HG02938 (cell line): ENCODE data around the gene VIM.
"Not testable (repeated sequence)": the region's sequence is repeated elsewhere in the genome, so short reads cannot be mapped to it uniquely, and the experiment has no call there.

Experiments
- ATAC-seq: cut with Tn5 transposase; IDR thresholded peaks from one replicate; pipeline ENCODE4 v1.9.1; 2021; ENCODE audit warnings: mild to moderate bottlenecking, moderate library complexity; ENCODE audit not compliant: unreplicated experiment

VIM gene

DNA sequence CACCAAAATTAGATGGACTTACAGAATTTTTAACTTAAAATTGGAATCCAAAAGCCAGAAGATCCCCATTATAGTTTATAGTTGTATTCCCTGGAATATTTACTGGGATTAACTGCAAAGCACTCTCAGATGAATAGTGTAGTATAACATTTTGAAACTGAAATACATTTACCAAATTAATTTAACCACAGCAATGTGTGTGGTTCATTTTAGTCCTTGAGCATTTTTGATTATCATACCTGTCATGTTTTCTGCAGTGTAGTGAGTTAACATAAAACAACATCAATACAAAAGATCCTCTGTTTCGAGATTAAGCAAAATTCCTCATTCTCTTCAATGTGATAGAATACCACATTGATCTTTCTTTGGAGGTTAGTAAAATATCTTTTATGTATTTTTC is 3.7 kb downstream of the VIM start:
- no peak for ATAC-seq

DNA sequence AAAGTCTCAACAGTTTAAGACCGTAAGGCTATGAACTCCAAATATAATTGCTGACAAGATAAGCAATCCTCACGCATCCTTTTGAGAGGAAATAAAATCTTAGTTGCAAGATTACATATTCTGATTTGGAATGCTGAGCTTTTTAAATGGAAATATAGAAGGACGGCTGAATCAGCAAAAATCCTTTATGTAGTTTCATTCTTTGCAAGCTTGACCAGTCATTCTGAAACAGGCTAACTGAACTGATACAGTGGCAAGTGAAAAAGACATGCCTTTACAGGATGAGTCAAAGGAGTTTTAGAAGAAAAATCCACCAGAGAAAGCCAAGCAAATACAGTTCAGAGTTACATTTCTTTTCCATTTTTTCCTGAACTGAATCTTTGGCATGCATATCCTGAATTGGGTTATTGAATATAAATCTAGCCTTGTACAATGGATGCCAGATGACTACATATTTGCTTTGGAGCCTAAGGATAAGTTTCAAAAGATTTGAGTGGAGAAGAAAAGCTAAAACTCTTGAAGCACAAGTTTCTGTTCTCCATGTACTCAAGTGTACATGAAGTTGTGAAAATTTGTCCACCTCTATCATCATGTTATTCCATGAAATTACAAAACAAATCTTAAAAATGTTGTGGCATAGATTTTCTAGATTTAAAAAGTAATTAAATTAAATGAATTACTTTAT is 4.4 kb downstream of the VIM start:
- ATAC-seq, result no peak

DNA sequence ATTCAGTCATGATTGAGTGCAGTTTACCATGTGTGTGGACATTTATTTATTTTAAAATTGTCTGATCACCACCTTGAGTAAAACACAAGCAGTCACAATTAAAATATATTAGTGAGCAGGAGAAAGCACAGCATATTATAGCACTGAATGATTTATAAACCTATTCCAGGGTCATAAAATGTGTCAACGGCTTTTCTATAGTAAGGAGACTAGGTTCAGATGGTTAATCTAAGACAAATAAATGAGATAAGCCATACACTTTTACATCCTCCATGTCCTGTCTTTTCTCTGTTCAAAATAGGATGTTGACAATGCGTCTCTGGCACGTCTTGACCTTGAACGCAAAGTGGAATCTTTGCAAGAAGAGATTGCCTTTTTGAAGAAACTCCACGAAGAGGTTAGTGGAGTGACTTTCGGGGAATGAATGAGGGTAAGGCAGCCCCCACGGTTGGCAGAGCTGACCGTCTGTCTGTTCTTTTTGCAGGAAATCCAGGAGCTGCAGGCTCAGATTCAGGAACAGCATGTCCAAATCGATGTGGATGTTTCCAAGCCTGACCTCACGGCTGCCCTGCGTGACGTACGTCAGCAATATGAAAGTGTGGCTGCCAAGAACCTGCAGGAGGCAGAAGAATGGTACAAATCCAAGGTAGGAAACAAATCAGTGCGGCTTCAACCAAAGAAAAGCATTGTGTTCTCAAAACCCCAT is 5.4 kb downstream of the VIM start:
- no peak for ATAC-seq

DNA sequence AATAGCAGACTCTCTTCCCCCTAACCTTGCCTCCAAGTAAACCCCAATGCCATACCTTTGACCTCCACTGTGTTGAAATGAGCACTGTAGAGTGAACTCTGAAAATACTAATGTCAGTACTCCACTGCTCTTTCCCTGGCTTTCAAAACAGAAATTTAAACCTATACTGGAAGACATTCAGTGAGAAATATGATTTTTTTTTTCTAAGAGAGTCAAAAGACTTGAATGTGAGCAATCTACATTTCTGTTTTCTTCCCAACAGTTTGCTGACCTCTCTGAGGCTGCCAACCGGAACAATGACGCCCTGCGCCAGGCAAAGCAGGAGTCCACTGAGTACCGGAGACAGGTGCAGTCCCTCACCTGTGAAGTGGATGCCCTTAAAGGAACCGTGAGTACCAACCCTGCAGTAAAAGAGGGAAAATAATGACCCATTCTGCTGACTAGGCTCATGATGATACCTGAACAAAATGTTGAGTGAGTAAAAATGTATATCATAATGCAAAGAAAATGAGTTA is 6.4 kb downstream of the VIM start:
- ATAC-seq, result no peak

DNA sequence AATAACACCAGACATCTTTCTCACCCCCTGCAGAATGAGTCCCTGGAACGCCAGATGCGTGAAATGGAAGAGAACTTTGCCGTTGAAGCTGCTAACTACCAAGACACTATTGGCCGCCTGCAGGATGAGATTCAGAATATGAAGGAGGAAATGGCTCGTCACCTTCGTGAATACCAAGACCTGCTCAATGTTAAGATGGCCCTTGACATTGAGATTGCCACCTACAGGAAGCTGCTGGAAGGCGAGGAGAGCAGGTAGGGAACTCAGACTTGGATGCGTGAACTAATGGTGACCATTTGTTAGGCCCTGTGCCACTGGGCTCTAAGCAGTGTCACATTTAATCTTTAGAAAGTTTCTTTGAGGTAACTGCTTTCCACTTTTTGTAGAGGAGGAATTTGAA is 7.1 kb downstream of the VIM start:
- ATAC-seq, result no peak

DNA sequence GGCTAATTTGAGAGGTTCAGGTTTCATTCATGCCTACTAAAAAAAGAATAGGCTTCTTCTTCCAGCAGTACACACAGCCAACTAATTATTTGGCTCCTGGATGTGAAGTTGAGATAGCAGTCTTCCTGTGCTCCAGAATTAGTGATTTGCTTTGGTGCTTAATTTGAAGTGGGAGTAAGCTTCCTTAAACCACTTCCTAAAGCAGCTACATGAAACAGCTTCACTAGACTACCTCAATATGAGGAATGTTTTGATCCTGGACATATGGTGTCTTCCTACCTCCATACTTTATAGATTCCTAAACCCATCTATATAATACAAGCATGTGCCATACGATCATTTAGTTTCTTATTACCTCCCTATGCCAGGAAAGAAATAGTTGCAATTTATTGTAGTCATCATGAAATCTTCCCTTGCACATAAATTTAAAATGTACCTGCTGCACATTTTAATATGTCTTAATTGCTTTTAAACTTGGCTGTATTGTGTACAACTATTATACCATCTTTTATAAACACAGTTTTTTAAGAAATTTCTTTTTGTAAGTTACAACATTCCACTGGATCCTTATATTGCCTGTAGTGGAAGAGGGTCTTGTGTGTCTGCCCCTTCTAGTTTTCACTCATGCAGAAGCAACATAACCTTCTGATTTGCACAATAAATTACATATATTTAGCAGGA is 8.6 kb downstream of the VIM start:
- no peak for ATAC-seq

DNA sequence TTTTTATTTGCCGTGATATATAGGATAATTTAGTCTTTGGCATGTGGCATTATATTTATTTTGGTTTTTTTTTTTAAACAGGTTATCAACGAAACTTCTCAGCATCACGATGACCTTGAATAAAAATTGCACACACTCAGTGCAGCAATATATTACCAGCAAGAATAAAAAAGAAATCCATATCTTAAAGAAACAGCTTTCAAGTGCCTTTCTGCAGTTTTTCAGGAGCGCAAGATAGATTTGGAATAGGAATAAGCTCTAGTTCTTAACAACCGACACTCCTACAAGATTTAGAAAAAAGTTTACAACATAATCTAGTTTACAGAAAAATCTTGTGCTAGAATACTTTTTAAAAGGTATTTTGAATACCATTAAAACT is 9.1 kb downstream of the VIM start:
- no peak for ATAC-seq

DNA sequence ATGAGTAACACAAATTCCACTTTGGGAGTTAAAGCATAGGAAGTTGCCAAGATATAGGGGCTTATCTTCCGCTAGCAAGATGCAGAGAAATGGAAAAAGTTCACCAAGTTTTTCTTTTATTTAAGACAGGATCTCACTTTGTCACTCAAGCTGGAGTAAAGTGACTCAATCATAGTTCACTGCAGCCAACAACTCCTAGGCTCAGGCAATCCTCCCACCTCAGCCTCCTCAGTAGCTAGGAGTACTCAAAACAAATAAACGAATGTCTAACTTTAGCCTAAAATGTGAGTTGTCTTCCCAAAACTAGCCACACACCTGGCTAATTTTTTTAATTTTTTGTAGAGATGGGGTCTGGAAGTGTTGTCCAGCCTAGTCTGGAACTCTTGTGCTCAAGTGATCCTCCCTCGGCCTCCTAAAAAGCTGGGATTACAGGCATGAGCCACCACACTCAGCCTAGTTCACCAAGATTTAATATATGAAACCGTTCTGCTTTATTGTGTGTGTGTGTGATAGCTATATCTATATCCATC is 9.9 kb downstream of the VIM start:
- no peak for ATAC-seq

DNA sequence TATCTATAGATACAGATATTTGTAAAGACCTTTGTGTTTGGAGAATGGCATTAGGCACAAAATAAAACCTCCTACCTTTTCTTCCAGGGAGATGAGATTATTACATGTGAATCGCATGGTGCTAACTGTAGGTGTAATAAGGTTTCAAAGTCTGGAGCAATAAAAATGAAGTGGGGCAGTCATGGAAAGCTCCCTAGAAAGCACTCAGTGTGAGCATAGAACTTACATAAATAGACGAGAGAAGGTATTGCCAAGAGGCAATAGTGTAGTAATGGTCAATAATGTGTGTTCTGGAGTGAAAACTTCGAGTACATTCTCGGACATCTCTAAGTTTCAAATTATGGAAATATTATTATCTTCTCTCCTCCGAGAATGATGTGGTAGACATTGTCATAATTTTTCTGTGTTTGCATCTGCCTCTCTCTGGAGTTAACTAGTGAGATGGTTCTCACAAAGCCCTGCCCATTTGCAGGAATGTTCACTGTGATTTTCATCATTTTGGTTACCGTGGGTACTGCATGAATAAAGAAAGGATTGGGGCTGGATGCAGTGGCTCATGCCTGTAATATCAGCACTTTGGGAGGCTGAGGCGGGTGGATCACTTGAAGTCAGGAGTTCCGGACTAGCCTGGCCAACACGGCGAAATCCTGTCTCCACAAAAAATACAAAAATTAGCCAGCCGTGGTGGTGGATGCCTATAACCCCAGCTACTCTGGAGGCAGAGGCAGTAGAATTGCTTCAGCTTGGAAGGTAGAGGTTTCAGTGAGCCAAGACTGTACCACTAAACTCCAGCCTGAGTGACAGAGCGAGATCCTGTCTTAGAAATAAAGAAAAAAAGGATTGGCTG is 10.6 kb downstream of the VIM start:
- ATAC-seq, result no peak

DNA sequence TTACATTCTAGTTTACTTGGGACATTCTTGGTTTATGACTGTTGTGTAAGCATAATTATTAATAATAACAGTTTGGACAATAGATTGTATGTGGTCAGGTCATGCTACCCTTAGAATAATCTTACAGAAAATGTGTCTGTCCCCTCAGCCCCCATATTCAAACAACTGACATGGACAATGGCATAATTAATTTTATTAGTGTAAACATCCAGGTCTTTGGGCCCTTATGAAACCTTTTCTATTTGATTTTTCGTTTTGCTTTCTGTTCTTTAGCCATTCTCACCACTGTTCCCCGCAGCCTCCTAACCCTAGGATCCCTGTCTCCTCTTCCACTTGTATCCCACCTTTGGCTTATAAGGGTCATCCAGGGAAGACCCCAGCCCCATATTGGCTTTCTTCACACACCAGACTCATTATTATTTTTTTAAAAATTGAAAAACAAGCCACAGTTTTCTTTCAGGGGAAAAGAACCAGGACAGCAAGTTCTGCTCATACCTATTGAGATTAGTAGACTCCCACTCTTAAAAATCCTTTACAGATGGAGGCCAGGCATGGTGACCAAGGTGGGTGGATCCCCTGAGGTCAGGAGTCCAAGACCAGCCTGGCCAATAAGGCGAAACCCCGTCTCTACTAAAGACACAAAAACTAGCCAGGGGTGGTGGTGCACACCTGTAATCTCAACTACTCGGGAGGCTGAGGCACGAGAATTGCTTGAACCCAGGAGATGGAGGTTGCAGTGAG is 11.5 kb downstream of the VIM start:
- ATAC-seq, result no peak

DNA sequence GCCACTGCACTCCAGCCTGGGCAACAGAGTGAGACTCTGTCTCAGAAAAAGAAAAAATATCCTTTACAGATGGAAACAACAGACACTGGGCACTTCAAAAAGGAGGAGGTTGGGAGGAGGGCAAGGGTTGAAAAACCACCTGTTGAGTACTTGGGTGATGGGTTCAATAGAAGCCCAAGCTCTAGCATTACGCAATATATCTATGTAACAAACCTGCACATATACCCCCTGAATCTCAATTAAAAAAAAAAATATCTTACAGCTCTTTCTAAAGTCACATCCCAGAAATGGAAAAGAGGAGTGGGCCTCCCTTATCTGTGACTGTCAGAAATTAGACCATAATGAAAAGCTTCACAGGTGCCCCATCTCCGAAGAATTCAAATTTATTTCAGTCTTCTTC is 12.1 kb downstream of the VIM start:
- ATAC-seq, result no peak

DNA sequence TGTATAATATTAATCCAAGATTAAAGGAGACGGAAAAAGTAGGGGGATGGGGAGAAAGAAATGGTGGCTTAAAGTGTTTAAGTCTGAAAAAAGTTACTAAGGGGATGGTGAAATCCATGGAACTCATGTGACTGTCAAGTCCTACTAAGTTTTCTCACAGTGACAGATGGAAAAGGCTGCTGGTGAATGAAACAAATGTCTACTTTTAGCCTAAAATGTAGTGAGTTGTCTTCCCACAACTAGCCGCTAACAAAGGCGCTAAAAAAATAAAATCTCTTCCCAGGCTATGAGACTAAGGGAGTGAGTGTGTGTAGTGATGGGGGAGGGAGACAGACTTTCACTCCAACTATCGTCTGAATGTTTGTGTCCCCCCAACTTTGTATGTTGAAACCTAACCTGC is 12.6 kb downstream of the VIM start:
- no peak for ATAC-seq

DNA sequence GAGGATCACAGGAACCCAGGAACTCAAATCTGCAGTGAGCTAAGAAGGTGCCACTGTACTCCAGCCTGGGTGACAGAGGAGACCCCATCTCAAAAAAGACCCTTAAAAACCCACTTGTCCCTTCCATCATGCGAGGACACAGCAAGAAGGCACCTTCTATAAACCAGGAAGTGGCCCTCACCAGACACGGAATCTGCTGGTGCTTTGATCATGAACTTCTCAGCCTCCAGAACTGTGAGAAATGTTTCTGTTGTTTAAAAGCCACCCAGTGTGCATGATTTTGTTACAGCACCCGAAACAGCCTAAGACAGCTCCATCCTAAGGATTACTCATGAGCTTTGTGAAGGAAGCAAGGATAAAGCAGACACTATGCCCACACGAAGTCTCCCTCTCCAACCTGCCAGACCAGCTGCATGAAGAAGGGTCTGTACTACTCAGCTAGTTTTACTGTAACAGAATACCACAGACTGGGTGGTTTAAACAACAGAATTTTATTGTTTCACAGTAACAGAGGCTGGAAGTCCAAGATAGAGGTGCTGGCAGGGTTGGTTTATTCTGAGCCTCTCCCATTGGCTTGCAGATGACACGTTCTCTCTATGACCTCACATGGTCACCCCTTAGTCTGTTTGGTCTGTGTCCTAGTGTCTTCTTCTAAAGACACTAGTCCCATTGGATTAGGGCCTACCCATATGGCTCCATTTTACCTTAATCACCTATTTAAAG is 13.7 kb downstream of the VIM start:
- ATAC-seq, result no peak

DNA sequence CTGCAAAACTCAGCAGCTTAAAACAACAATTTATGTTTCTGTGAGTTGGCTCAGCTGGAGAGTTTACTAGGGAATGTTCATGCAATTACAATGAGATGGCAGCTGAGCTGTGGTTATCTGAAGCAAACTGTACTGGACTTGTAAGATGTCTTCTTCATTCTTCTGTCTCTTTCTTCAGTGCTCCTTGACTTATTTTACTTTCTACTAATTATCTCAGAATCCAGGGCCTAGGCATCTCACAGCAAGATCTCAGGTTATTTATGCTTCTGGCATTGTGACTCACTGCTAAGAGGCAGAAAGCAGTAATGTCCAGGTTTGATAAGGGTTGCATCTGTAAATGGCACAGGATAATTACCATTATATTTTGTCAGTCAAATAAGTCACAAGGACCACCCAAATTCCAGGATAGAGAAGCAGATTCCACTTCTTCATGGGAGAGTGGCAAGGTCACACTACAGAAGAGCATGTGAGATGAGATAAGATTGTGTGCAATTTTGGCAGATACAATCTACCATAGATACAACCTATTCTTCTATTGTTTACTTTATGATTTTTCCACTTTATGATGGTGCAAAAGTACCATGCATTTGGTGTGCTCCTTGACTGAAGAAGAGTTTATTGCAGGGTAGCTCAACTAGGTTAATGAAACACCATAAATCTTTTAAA is 16.8 kb downstream of the VIM start:
- no peak for ATAC-seq

DNA sequence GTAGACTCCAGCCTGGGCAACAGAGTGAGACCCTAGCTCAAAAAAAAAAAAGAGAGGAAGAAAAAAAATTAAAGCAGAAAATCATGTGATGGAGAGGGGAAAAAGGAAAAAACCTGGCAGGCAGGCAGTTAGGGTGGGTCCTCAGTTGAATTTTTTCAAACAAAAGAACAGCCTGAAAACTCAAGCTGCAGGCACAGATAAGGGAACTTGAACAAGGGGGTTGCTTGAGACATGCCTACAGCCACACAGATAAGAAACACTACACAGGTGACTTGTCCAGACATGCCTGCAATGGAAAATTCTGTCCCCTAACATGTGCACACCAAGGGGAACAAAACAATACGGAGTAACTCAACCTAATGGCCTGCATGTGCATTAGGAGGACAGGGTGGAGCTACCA is 19.2 kb downstream of the VIM start:
- no peak for ATAC-seq

DNA sequence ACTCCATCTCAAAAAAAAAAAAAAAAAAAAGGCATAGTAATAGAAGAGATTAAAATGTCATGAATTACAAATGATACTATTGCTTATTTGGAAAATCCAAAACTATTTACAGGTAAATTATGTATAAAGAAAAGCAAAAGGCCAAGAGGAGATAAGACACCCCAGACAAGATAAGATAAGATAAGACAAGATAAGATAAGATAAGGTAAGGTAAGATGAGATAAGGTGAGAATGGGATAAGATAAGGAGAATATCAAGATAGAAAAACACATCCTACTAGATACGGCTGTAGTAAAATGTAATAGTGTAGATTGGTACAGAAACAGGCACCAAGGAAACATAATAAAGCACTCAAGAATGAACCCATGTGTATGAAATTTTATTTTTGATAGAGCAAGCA is 20.9 kb downstream of the VIM start:
- no peak for ATAC-seq

DNA sequence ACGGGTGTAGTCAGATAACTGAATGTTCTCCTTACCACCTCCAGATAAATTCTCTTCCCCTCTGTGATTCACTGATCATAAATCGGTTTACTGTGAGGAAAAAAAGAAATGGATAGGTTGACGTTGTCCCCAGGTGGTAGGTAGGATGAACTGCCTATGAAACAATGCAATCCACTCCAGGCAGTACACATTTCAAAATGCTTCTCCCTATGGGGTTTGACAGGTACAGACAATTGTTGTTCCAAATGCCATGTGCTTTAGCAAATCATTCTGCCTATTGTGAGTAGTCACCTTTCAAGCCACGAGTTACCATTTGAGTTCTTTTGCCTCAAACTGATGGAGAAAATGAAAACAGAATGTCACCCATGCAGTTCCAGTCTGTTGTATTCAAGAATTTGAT is 21.8 kb downstream of the VIM start:
- no peak for ATAC-seq

DNA sequence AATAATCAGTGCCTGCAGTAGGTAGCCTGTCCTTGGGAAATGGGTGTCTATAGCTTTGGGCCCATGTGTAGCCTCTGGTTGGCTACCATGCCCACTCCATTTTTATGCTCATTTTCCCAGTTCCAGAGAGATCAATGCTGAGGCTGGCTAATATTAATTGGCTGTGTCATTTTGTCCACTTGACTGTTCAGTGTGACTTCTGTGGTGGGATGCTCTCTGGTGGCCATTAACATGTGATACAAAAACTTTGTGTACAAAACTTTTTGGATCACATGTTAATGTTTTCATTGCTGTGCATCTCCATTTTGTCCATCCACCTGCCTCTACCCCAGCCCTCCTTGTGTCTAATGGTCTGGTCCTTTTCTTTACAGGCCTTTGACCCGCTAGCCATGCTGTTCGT is 22.7 kb downstream of the VIM start:
- no peak for ATAC-seq

DNA sequence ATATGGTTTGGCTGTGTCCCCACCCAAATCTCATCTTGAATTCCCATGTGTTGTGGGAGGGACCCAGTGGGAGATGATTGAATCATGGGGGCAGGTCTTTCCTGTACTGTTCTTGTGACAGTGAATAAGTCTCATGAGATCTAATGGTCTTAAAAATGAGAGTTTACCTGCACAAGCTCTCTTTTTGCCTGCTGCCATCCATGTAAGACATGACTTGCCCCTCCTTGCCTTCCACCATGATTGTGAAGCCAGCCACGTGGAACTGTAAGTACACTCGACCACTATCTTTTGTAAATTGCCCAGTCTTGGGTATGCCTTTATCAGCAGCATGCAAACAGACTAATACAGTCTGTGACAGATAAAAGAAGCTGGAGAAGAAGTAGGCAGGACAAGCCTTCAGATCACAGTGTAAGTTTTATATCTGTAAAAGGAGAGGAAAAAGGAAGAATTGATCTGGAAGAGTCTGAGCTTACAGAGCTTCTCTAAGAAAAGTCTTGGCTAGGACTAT is 26.6 kb downstream of the VIM start:
- ATAC-seq, result not testable (repeated sequence)
